ENCODE measurements around the gene FASTKD2.

The FASTKD2 gene

GRCh38 chr2:206784559-206785353, 19.4 kb downstream of the FASTKD2 start:
- DNase-seq (ENCODE audit: extremely low read depth, low read depth), result no peak
- no peak for TF ChIP-seq CTCF (IDR thresholded peaks at IDR 0.05; ENCODE audit: low read depth, low read length, missing control alignments)
- H3K4me3 ChIP-seq (replicated peaks; ENCODE audit: low read depth, low read length), result no peak overlapping the region

- TF ChIP-seq CTCF (IDR thresholded peaks at IDR 0.05; ENCODE audit: low read depth, low read length, missing control alignments), result no peak
- no peak overlapping the region for H3K4me3 ChIP-seq (replicated peaks; ENCODE audit: low read depth, low read length)
- DNase-seq (ENCODE audit: extremely low read depth, low read depth), result no peak
Measured at GRCh38 chr2:206790311-206790935, 25.0 kb downstream of the FASTKD2 start.

DNA sequence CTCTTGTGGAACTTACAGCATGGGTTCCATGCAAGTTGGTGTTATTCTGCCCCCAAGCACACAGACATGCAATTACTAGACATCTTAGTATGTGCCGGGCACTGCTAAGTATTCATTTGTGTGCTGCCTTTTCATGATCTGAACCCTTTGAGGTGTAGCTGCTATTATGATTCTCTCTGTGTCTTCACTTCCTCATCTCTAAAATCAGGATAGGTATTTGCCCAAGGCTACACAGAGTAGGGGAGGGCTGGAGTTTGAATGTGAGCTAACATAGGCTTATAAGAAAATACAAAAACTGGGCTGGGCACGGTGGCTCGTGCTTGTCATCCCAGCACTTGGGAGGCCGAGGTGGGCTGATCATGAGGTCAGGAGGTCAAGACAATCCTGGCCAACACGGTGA, 27.2 kb downstream of the FASTKD2 start:
- no peak for DNase-seq (ENCODE audit: extremely low read depth, low read depth)
- H3K4me3 ChIP-seq (replicated peaks; ENCODE audit: low read depth, low read length), result no peak overlapping the region
- no peak for TF ChIP-seq CTCF (IDR thresholded peaks at IDR 0.05; ENCODE audit: low read depth, low read length, missing control alignments)

- TF ChIP-seq CTCF (IDR thresholded peaks at IDR 0.05; ENCODE audit: low read depth, low read length, missing control alignments), result no peak
- H3K4me3 ChIP-seq (replicated peaks; ENCODE audit: low read depth, low read length), result no peak overlapping the region
- no peak for DNase-seq (ENCODE audit: extremely low read depth, low read depth)
Measured at GRCh38 chr2:206797376-206797775, 32.0 kb downstream of the FASTKD2 start.

GRCh38 chr2:206798000-206798399, 32.6 kb downstream of the FASTKD2 start:
- DNase-seq (ENCODE audit: extremely low read depth, low read depth), result no peak
- no peak overlapping the region for H3K4me3 ChIP-seq (replicated peaks; ENCODE audit: low read depth, low read length)
- TF ChIP-seq CTCF (IDR thresholded peaks at IDR 0.05; ENCODE audit: low read depth, low read length, missing control alignments), result no peak

DNA sequence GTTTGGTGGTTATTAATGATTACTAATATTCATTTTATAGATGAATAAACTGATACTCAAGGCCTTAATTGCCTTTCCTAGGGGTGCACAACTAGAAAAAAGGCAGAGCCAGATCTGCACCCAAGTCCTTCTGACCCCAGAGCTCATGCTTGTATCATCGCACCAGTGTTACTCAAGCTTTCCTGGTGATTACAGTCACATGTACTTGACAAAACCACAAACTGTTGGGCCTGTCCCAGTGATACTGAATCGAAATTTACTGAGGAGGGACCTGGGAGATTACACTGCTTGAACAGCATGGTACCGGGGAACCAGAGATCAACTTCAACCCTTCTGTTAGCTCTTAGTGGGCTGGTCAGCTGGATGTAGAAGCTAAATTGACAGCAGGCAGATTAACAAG, 33.7 kb downstream of the FASTKD2 start:
- no peak overlapping the region for H3K4me3 ChIP-seq (replicated peaks; ENCODE audit: low read depth, low read length)
- DNase-seq (ENCODE audit: extremely low read depth, low read depth), result no peak

More for the DNA sequence above, 33.7 kb downstream of the FASTKD2 start:
- no peak for TF ChIP-seq CTCF (IDR thresholded peaks at IDR 0.05; ENCODE audit: low read depth, low read length, missing control alignments)
